Esophagus squamous epithelium (tissue), 5 donors: ENCODE measurements around the gene GRIK4. TPM values are rescaled to one million over a fixed set of nuclear protein-coding genes. Genes with fewer than 3 reads are reported as not detected.

Source experiments
- DNase-seq: peaks from one replicate; lab custom pipeline; 2025; lab: John Stamatoyannopoulos, UW
- H3K27ac ChIP-seq, 4 donors: fragments of 200-600 bp; sonication (generic); one replicate each; pipeline ENCODE4 v1.5.1; 2016 to 2019; ENCODE audit warnings: mild to moderate bottlenecking in 1 of 4
- H3K27me3 ChIP-seq, 4 donors: fragments of 200-600 bp; sonication (generic); 1 replicate in 3 of 4; 2 replicates in 1 of 4; pipeline versions ENCODE4 v1.5.1 to v1.6.0; 2017 to 2021; ENCODE audit warnings: antibody characterized with exemption in 1 of 4
- H3K36me3 ChIP-seq, 3 donors: fragments of 200-600 bp; sonication (generic); one replicate each; pipeline ENCODE4 v1.5.1; 2016 to 2019
- H3K4me1 ChIP-seq, 3 donors: fragments of 200-600 bp; sonication (generic); one replicate each; pipeline ENCODE4 v1.5.1; 2017 to 2019
- H3K4me3 ChIP-seq, 4 donors: fragments of 200-600 bp; sonication (generic); 1 replicate in 3 of 4; 2 replicates in 1 of 4; pipeline ENCODE4 v1.5.1; 2016 to 2019; ENCODE audit warnings: mild to moderate bottlenecking in 2 of 4, moderate library complexity in 1 of 4
- H3K9me3 ChIP-seq, 3 donors: fragments of 200-600 bp; sonication (generic); one replicate each; pipeline ENCODE4 v1.5.1; 2016 to 2019
- POLR2A ChIP-seq, 4 donors: fragments of 450-650 bp; IDR thresholded peaks; one replicate each; pipeline ENCODE4 v1.6.1; 2017; ENCODE audit warnings: antibody characterized with exemption in 4 of 4, mild to moderate bottlenecking in 4 of 4, moderate library complexity in 3 of 4
- WGBS, 2 donors: methylation state at CpG; one replicate each; pipeline ENCODE4 v1.1.5; 2018; 5-methylcytosine and 5-hydroxymethylcytosine counted together
- intact Hi-C: fragments of 100-400 bp; cut with DNase I; formaldehyde crosslinking; loops from one replicate; pipeline ENCODE4 v1.15.0; 2022
- total RNA-seq, 4 donors: library from RNA; depleted of rRNA; stranded (reverse); fragments of >200 nt; gene quantifications; one replicate each; pipeline ENCODE4 v1.1.0, GENCODE V29; 2016
- TF ChIP-seq, protein P1 (sequence below), 6 experiments: fragments of 450-650 bp in 4 of 6; fragments of 200-600 bp in 2 of 6; sonication (generic) in 2 of 6; IDR thresholded peaks; one replicate each; pipeline ENCODE4 v1.5.1; 2016 to 2019; ENCODE audit warnings: antibody characterized with exemption in 6 of 6, mild to moderate bottlenecking in 4 of 6, moderate library complexity in 4 of 6
- donor health status: DM: yes; HTN: yes; CAD: no.

GRIK4 gene
- total RNA-seq, 4 donors from 2014 or later = 0.15 to 0.19 TPM; not detected in 2

DNA sequence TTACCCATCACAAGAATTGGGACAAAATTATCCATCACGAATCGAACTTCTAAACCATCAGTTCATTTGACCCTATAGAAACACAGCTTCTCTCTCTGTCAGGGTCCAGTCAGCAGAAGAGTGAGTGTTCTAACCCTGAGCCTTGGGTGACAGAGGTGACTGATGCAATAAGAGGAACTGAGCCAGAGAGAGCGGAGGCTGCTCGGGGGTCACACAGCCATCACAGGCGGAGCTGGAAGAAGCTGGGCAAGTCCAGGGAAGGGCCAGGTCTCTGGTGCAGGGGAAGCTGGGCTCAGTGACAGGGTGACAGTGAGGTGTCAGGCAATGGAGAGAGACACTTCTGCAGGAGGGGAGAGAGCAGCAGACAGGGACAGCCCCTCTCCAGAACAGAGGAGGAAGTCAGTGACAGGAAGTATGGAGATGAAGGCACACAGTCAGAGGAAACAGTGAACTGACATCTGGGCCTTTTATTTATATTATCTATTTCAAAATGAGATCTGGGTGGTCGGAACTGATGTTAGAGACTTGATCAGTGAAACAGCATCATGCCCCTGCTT is 328.4 kb downstream of the GRIK4 start:
- Histone ChIP-seq H3K4me3 (no peak overlapping the region), H3K27me3 (peaks cover 0 to 6% (median 0%) of the 10 kb centered on the region in 4 donors), H3K9me3 (no peaks in the 10 kb centered on the region), H3K4me1 (no peaks in the 10 kb centered on the region), H3K36me3 (no peaks in the 10 kb centered on the region), H3K27ac (no peak overlapping the region)
- WGBS, 2 donors = 64 to 84% methylated on average over 3 to 6 of the region's 6 CpGs
- DNase-seq = no peak
- intact Hi-C loops = no loop called here
- TF ChIP-seq, protein P1, sequence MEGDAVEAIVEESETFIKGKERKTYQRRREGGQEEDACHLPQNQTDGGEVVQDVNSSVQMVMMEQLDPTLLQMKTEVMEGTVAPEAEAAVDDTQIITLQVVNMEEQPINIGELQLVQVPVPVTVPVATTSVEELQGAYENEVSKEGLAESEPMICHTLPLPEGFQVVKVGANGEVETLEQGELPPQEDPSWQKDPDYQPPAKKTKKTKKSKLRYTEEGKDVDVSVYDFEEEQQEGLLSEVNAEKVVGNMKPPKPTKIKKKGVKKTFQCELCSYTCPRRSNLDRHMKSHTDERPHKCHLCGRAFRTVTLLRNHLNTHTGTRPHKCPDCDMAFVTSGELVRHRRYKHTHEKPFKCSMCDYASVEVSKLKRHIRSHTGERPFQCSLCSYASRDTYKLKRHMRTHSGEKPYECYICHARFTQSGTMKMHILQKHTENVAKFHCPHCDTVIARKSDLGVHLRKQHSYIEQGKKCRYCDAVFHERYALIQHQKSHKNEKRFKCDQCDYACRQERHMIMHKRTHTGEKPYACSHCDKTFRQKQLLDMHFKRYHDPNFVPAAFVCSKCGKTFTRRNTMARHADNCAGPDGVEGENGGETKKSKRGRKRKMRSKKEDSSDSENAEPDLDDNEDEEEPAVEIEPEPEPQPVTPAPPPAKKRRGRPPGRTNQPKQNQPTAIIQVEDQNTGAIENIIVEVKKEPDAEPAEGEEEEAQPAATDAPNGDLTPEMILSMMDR (IDR thresholded peaks at IDR 0.05) = no peak
- no peak for TF ChIP-seq POLR2A (IDR thresholded peaks at IDR 0.05)

DNA sequence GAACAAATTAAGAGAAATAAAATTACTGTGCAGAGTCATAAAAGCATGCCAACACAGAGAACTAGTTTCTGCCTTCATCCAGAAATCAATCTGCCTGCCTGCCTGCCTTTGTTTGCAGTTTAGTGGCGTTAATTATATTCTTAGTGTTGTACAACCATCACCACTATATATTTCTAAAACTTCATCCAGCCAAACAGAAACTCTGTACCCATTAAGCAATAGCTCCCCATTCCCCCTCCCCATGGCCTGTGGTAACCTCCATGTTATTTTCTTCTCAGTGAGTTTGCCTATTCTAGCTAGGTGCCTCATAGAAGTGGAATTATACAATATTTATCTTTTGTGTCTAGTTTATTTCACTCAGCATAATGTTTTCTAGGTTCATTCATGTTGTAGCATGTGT is 329.1 kb downstream of the GRIK4 start:
- Histone ChIP-seq H3K4me3 (no peak overlapping the region), H3K4me1 (no peaks in the 10 kb centered on the region), H3K9me3 (no peaks in the 10 kb centered on the region), H3K27ac (no peak overlapping the region), H3K36me3 (no peaks in the 10 kb centered on the region), H3K27me3 (peaks cover 0 to 6% (median 0%) of the 10 kb centered on the region in 4 donors)
- TF ChIP-seq, protein P1 (IDR thresholded peaks at IDR 0.05) = no peak
- no peak for TF ChIP-seq POLR2A (IDR thresholded peaks at IDR 0.05)
- no peak for DNase-seq
- intact Hi-C loops = no loop called here
- 80 to 96% methylated on average over 1 of the region's 1 CpG for WGBS, 2 donors

DNA sequence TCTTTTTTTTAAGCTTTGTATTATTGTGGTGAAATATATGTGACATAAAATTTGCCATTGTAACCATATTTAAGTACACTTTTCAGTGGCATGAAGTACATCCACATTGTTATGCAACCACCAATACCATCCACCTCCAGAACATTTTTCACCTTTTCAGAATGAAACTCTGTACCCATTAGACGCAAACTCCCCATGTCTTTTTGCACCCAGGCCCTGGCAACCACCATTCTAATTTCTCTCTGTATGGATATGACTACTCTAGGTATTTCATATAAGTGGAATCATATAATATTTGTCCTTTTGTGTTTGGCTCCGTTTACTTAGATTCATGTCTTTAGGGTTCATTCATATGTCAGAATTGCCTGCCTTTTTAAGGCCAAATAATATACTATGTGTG is 329.5 kb downstream of the GRIK4 start:
- H3K36me3 ChIP-seq = no peaks in the 10 kb centered on the region
- WGBS, 2 donors = 48 to 53% methylated on average over 2 of the region's 2 CpGs
- intact Hi-C loops = no loop called here
- H3K9me3 ChIP-seq = no peaks in the 10 kb centered on the region
- peaks cover 0 to 6% (median 0%) of the 10 kb centered on the region in 4 donors for H3K27me3 ChIP-seq
- H3K27ac ChIP-seq = no peak overlapping the region
- H3K4me1 ChIP-seq = no peaks in the 10 kb centered on the region
- no peak overlapping the region for H3K4me3 ChIP-seq
- TF ChIP-seq, protein P1 (IDR thresholded peaks at IDR 0.05) = no peak
- TF ChIP-seq POLR2A (IDR thresholded peaks at IDR 0.05) = no peak
- no peak for DNase-seq

DNA sequence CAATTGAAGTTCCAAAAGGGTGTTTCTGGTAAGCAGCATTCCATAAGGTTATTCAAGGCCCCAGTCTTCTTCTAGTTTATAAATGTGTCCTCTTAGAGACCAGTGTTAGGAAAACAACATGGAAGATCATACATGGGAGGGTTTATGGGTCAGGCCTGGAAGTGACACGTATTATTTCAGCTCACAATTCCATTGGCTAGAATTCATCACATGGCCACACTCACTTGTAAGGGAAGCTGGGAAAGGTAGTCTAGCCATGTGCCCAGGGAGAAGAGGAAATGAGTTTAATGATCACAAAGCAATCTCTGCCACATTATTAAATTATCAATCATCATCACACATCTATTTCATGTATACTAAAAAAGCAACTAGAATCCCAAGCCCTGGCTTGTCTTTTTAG is 330.6 kb downstream of the GRIK4 start:
- DNase-seq = no peak
- intact Hi-C loops = no loop called here
- TF ChIP-seq, protein P1 (IDR thresholded peaks at IDR 0.05) = no peak
- no peak for TF ChIP-seq POLR2A (IDR thresholded peaks at IDR 0.05)
- 67 to 80% methylated on average over 1 of the region's 1 CpG for WGBS, 2 donors
- Histone ChIP-seq H3K4me1 (no peaks in the 10 kb centered on the region), H3K4me3 (no peak overlapping the region), H3K9me3 (no peaks in the 10 kb centered on the region), H3K36me3 (no peaks in the 10 kb centered on the region), H3K27me3 (peaks cover 0 to 6% (median 0%) of the 10 kb centered on the region in 4 donors), H3K27ac (no peak overlapping the region)

DNA sequence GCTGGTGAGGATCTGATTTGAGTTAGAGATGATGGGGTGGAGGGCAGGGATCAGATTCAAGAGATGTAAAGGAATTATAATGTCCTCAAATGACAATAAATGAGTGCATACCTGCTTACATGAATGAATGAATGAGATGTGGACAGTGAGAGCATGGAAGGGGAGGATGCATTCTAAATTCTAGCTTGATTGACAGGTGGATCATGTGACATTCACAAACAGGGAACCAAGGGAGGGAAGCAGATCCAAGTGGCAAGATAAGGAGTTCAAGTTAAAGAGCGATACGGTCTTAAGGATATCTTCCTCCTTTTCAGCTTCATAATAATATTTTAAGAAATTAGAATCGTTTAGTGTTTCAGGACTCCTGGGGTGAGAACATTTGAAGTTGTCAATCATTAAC is 341.9 kb downstream of the GRIK4 start:
- Histone ChIP-seq H3K36me3 (no peaks in the 10 kb centered on the region), H3K27ac (no peak overlapping the region), H3K4me3 (no peak overlapping the region), H3K4me1 (no peaks in the 10 kb centered on the region), H3K9me3 (no peaks in the 10 kb centered on the region), H3K27me3 (peaks cover 0 to 2% (median 0%) of the 10 kb centered on the region in 4 donors)
- no peak for TF ChIP-seq POLR2A (IDR thresholded peaks at IDR 0.05)
- TF ChIP-seq, protein P1 (IDR thresholded peaks at IDR 0.05) = no peak
- intact Hi-C loops = no loop called here
- DNase-seq = no peak
- 81 to 89% methylated on average over 3 of the region's 3 CpGs for WGBS, 2 donors
